SK-N-SH (cell line): Measurements from ENCODE around the gene SIK1.
"Not testable (repeated sequence)": the region's sequence is repeated elsewhere in the genome, so short reads cannot be mapped to it uniquely, and the experiment has no call there.

Experiments used
- CTCF ChIP-seq: fragments of 200-600 bp; sonication (generic); IDR thresholded peaks from 2 replicates; pipeline ENCODE4 v1.6.1; 2017; ENCODE audit warnings: antibody characterized with exemption, mild to moderate bottlenecking, moderate library complexity
- EP300 ChIP-seq, 2 experiments: IDR thresholded peaks; 2 replicates each; pipeline versions ENCODE4 v1.4.0 to v1.6.1; 2012; ENCODE audit warnings: borderline replicate concordance in 1 of 2, low read depth in 1 of 2, low read length in 1 of 2
- EZH2phosphoT487 ChIP-seq: fragments of 200-600 bp; sonication (generic); IDR thresholded peaks from 2 replicates; pipeline ENCODE4 v1.6.1; 2017; ENCODE audit warnings: low read depth, mixed run types, mild to moderate bottlenecking, antibody characterized with exemption, moderate library complexity, borderline replicate concordance
- JUND ChIP-seq: IDR thresholded peaks from 2 replicates; pipeline ENCODE4 v1.4.0; 2012
- MAX ChIP-seq: IDR thresholded peaks from 2 replicates; pipeline ENCODE4 v1.4.0; 2012; ENCODE audit warnings: low read depth
- POLR2AphosphoS5 ChIP-seq: IDR thresholded peaks from 2 replicates; pipeline ENCODE4 v1.6.1; 2012; ENCODE audit warnings: low read depth, low read length
- RAD21 ChIP-seq: IDR thresholded peaks from 2 replicates; pipeline ENCODE4 v1.6.1; 2012; ENCODE audit warnings: mild to moderate bottlenecking, low read length
- SIN3A ChIP-seq: IDR thresholded peaks from 2 replicates; pipeline ENCODE4 v1.6.1; 2012; ENCODE audit warnings: low read depth, mild to moderate bottlenecking, low read length, moderate library complexity, borderline replicate concordance
- TAF1 ChIP-seq: IDR thresholded peaks from 2 replicates; pipeline ENCODE4 v1.6.1; 2012; ENCODE audit warnings: low read depth, mild to moderate bottlenecking, low read length, moderate library complexity, borderline replicate concordance
- TEAD4 ChIP-seq: IDR thresholded peaks from 2 replicates; pipeline ENCODE4 v1.4.0; 2012; ENCODE audit warnings: mild to moderate bottlenecking, borderline replicate concordance; ENCODE audit not compliant: insufficient read depth
- USF2 ChIP-seq: fragments of 150-350 bp; IDR thresholded peaks from 2 replicates; pipeline ENCODE4 v1.6.1; 2017; ENCODE audit warnings: antibody characterized with exemption, low read length, low read depth, borderline replicate concordance
- YY1 ChIP-seq: IDR thresholded peaks from 2 replicates; pipeline ENCODE4 v1.4.0; 2012; ENCODE audit warnings: low read depth, mild to moderate bottlenecking

DNA sequence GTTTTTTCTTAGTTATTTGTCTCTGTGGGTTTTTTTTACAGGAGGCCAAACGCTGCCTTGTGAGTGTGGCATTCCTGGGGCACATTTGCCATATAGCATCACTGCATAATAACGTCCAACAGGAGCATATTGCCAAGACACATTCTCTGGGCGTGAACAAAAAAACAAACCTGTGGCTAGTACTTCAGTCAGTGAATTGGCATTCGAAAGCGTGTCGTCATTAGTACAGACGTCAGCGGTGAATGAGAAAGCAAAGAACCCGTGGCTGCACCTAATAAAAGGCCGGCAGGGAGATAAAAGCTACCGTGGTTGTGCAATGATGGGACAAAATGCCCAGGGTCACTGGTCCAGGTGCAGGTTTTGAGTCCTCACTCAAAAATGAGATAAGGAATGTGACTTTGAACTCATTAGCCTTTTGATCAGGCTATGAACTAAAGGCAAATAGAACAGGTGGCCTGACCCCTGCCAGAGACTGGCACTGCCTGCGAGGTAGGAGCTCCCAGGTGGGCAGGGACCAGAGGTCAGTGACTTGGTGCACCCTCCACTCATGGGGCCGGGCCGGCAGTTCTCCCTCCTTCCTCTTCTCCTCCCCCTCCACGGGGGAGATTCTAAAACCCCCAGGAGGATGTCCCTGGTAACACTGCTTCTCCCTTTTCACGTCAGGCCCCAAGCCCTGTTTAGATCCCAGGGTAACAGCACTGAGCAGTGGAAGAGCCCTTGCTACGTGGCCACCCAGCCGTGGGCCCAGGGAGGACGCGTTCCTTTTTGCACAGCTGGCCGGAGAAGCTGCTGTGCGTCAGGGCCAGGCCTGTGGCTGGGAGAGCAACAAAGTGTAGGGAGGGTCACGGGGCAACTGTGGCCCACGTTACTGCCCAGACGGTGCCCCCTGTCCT lies 14.2 kb upstream of the SIK1 start:
- TF ChIP-seq CTCF; JUND; MAX; USF2; RAD21; YY1; POLR2AphosphoS5; EP300 (IDR thresholded peaks at IDR 0.05; ENCODE audit: borderline replicate concordance in 1 of 2, low read depth in 1 of 2, low read length in 1 of 2); EZH2phosphoT487; TEAD4; TAF1; SIN3A: not testable (repeated sequence)
